Activated CD4-positive, alpha-beta T cell treated with anti-CD3 and anti-CD28 coated beads for 1 hour (primary cell): Measurements from ENCODE around the gene SLC22A9.
"Not testable (repeated sequence)": the region's sequence is repeated elsewhere in the genome, so short reads cannot be mapped to it uniquely, and the experiment has no call there.

Source experiments
- DNase-seq: peaks from one replicate; pipeline ENCODE4 v3.0.0-alpha.2; 2020

The SLC22A9 gene

DNA sequence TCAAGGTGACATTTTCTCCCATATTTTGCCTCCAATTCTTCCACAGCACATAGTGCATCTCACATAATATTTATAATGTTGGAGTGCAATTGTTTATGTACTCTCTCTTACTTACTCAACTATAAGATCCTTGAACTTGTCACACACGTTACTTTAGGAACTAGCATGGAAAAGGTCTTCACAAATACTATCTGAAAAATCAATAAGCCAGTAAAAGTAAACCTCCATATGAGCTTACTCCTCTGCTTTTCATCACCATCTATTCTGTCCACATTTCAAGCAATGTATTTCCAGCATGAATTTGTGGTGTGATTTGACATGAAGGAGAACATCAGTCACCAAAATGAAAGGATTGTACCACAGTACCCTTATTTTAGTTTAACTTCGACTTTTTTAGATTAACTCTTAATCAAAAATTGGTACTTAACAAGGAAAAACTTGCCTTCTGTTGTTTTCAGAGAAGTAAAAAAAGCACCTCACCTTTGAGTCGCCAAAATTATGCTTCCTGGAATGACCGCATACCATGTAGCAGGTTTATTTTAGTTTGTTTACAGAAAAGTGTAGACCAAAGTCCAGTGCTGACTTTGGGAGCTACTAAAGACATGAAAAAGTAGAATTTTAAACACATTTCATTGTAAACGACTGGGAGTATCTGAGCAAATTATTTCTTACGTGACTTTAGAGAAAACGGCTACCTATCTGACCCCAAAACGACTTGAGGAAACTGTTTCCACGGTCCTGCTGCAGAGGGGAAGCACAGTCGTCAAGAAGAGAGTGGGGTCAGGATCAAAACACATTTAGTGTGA lies at the start of gene SLC22A9:
Gene SLC22A9, plus strand, starts transcription at position 621 of the 806 bp plus-strand sequence. CDS start 272 bp downstream, outside the sequence.
- DNase-seq = no peak

GRCh38 chr11:63321723-63322122 lies 47.9 kb upstream of the SLC22A9 start:
- DNase-seq = no peak

- not testable (repeated sequence) for DNase-seq
Observed at GRCh38 chr11:63335089-63335488, 34.5 kb upstream of the SLC22A9 start.

- no peak for DNase-seq
Observed at GRCh38 chr11:63337070-63337469, 32.5 kb upstream of the SLC22A9 start.

- no peak for DNase-seq
Observed at GRCh38 chr11:63343130-63343529, 26.5 kb upstream of the SLC22A9 start.

GRCh38 chr11:63352144-63352543 lies 17.4 kb upstream of the SLC22A9 start:
- no peak for DNase-seq

DNA sequence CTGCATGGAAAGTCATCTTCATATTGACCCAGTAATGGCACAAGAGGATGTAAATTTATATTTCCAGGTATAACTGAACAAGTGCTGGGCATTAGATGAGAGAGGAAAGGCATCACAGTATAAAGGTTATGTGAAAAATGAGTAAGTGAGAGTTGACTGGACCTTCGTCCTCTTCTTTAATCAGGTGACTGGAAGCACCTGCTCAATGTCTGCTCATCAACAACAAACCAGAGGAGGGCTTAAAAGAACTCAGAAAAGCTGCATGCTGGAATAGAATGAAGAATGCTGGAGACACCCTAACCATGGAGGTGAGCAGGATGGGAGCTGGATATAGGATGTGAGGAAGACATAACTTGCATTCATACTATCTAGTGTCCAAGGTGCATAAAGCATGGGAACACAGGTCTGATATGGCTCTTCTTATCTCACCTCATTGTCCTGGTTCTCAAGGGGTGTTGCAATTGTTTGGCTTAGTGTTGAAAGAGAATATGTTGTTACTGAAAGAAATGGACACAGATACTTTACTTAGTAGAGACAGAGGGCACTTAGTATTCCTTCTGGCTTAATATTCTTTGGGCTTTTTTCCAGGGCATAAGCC lies 7.3 kb upstream of the SLC22A9 start:
- no peak for DNase-seq

GRCh38 chr11:63369971-63370588 lies 495 bp downstream of the SLC22A9 start:
- DNase-seq = no peak

GRCh38 chr11:63371396-63371795 lies 1.8 kb downstream of the SLC22A9 start:
- DNase-seq = no peak

- DNase-seq = no peak
Observed at GRCh38 chr11:63375434-63375833, 5.8 kb downstream of the SLC22A9 start.

GRCh38 chr11:63380130-63380529 lies 10.5 kb downstream of the SLC22A9 start:
- DNase-seq = no peak

- DNase-seq = no peak
Observed at GRCh38 chr11:63395697-63396096, 26.1 kb downstream of the SLC22A9 start.

DNA sequence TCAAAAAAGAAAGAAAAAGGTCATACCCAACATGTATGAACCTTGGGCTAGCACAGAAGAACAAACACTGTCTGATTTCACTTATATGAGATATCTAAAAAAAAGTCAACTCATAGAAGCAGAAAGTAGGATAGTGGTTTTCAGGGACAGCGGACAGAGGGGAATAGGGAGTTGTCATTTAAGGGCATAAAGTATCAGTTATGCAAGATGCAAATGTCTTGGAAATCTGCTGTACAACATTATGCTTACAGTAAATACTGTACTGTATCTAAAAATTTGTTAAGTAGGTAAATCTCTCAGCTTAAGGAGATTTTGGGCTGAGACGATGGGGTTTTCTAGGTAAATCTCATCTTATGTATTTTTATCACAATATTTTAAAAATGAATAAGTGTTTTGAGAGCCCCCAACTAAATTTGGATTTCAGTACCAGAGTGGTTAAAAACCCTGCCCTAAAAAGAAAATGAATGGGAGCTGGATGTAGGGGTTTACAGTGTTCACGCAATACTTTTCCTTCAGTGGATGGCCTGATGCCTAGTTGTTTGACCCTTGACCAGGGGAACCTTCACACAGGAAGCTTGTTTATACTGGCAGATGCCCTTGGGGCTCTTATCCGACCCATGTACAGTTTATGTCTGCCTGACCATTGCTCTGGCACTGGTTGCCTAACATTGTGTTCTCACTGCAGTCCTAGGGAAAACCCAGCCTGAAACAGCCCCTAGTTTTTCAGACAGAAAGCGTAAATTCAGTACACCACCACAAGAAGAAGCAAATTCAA lies 34.8 kb downstream of the SLC22A9 start:
- DNase-seq = no peak

GRCh38 chr11:63405114-63405513 lies 35.5 kb downstream of the SLC22A9 start:
- DNase-seq = no peak

- no peak for DNase-seq
Observed at GRCh38 chr11:63406458-63406857, 36.9 kb downstream of the SLC22A9 start.

- DNase-seq = no peak
Observed at GRCh38 chr11:63417174-63417852, 47.7 kb downstream of the SLC22A9 start.

GRCh38 chr11:63427971-63428508 lies 58.5 kb downstream of the SLC22A9 start:
- no peak for DNase-seq

GRCh38 chr11:63430731-63431130 lies 61.1 kb downstream of the SLC22A9 start:
- not testable (repeated sequence) for DNase-seq

DNA sequence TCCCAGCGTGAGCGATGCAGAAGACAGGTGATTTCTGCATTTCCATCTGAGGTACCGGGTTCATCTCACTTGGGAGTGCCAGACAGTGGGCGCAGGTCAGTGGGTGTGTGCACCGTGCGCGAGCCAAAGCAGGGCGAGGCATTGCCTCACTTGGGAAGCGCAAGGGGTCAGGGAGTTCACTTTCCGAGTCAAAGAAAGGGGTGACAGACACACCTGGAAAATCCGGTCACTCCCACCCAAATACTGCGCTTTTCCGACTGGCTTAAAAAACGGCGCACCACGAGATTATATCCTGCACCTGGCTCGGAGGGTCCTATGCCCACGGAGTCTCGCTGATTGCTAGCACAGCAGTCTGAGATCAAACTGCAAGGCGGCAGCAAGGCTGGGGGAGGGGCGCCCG lies 65.8 kb downstream of the SLC22A9 start:
- DNase-seq = not testable (repeated sequence)

DNA sequence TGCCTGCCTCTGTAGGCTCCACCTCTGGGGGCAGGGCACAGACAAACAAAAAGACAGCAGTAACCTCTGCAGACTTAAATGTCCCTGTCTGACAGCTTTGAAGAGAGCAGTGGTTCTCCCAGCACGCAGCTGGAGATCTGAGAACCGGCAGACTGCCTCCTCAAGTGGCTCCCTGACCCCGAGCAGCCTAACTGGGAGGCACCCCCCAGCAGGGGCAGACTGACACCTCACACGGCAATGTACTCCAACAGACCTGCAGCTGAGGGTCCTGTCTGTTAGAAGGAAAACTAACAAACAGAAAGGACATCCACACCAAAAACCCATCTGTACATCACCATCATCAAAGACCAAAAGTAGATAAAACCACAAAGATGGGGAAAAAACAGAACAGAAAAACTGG lies 66.2 kb downstream of the SLC22A9 start:
- not testable (repeated sequence) for DNase-seq

DNA sequence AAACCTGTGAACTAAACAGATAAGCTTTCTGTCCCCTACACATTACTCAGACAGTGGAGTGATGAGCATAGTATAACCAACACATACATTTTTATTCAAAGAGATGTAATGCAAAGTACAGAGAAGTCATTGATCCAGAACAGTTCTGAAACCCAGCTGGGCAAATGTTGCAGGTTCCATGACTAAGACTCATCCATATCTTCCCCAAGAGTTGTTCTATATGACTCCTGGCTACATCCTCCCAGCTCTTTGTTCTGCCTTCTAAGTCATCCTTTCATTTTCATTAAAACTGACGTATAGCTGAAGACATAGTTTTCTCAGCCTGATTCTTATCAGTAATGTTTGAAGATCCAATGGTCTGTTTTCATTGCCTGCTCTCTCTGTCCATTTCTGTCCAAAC lies 74.1 kb downstream of the SLC22A9 start:
- DNase-seq = no peak

DNA sequence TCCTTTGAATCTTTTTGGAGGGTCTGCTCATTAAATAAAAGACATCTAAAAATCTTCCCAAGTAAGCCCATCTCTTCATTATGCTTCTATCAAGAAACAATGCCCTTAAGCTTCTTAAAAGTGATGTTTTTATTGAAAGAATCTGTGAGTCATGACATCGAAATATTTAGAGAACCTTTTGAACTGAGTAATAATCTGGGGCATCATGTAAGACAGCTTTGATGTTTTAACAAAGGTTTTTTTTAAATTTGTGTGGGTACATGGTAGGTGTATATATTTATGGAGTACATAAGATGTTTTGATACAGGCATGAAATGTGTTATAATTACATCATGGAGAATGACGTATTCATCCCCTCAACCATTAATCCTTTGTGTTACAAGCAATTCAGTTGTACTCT lies 74.6 kb downstream of the SLC22A9 start:
- no peak for DNase-seq
